IMR-90 (cell line): ENCODE measurements around the gene AOPEP.

ENCODE experiments used
- CEBPB ChIP-seq: IDR thresholded peaks from 2 replicates; pipeline ENCODE4 v1.6.1; 2012; ENCODE audit warnings: low read depth, low read length, improper control_type of control experiment
- CTCF ChIP-seq: conservative IDR thresholded peaks from 2 replicates; pipeline ENCODE4 v1.5.1; 2012; ENCODE audit warnings: mild to moderate bottlenecking, low read depth, low read length, improper control_type of control experiment
- MAFK ChIP-seq: IDR thresholded peaks from 2 replicates; pipeline ENCODE4 v1.6.1; 2012; ENCODE audit warnings: low read depth, low read length, improper control_type of control experiment
- MAZ ChIP-seq: IDR thresholded peaks from 2 replicates; pipeline ENCODE4 v1.6.1; 2012; ENCODE audit warnings: low read depth, mild to moderate bottlenecking, low read length, improper control_type of control experiment, moderate library complexity, borderline replicate concordance
- POLR2A ChIP-seq: IDR thresholded peaks from 2 replicates; pipeline ENCODE4 v1.6.1; 2012; ENCODE audit warnings: mild to moderate bottlenecking, low read depth, low read length
- RFX5 ChIP-seq: IDR thresholded peaks from 2 replicates; pipeline ENCODE4 v1.8.0; 2012; ENCODE audit warnings: low read depth, mild to moderate bottlenecking, low read length, moderate library complexity

GRCh38 chr9:95076696-95077052, 350.2 kb downstream of the AOPEP start:
- TF ChIP-seq RFX5 (no peak), POLR2A (no peak), MAZ (no peak), CTCF (no peak), MAFK (no peak), CEBPB (no peak)
